Midbrain (tissue), 1 donor: Measurements from ENCODE around the gene PAX3.

Source experiments
- DNase-seq: peaks from one replicate; lab custom pipeline; 2025; lab: John Stamatoyannopoulos, UW

Gene PAX3

GRCh38 chr2:222298311-222299150, at the start of gene PAX3:
Gene PAX3, minus strand, starts transcription at chr2:222298998. Its CDS starts 383 bp downstream, at chr2:222298615.
- DNase-seq: peak; percentile 52

- no peak for DNase-seq
Observed at GRCh38 chr2:222341331-222341730, 42.5 kb upstream of the PAX3 start.

GRCh38 chr2:222338374-222338773, 39.6 kb upstream of the PAX3 start:
- no peak for DNase-seq

- DNase-seq: no peak
Observed at GRCh38 chr2:222336931-222337330, 38.1 kb upstream of the PAX3 start.

- DNase-seq: no peak
Observed at GRCh38 chr2:222336442-222336841, 37.6 kb upstream of the PAX3 start.

GRCh38 chr2:222334914-222335313, 36.1 kb upstream of the PAX3 start:
- DNase-seq: no peak

GRCh38 chr2:222333397-222333796, 34.6 kb upstream of the PAX3 start:
- no peak for DNase-seq

GRCh38 chr2:222332116-222332515, 33.3 kb upstream of the PAX3 start:
- DNase-seq: no peak

- no peak for DNase-seq
Observed at GRCh38 chr2:222330910-222331309, 32.1 kb upstream of the PAX3 start.

- DNase-seq: no peak
Observed at GRCh38 chr2:222322236-222322635, 23.4 kb upstream of the PAX3 start.

GRCh38 chr2:222320436-222321395, 21.9 kb upstream of the PAX3 start:
- DNase-seq: peak; percentile 34

GRCh38 chr2:222319586-222320435, 21.0 kb upstream of the PAX3 start:
- DNase-seq: peak; percentile 34

GRCh38 chr2:222318712-222319585, 20.2 kb upstream of the PAX3 start:
- DNase-seq: no peak

- DNase-seq: peak; percentile 30
Observed at GRCh38 chr2:222318026-222318711, 19.4 kb upstream of the PAX3 start.

- DNase-seq: no peak
Observed at GRCh38 chr2:222315443-222316121, 16.8 kb upstream of the PAX3 start.

- DNase-seq: no peak
Observed at GRCh38 chr2:222313816-222314215, 15.0 kb upstream of the PAX3 start.

GRCh38 chr2:222311978-222312738, 13.4 kb upstream of the PAX3 start:
- DNase-seq: no peak

- DNase-seq: no peak
Observed at GRCh38 chr2:222311319-222311977, 12.7 kb upstream of the PAX3 start.
